IPS DF 19.7 (cell line): Measurements from ENCODE around the gene GSPT1.
"Not testable (repeated sequence)": the region's sequence is repeated elsewhere in the genome, so short reads cannot be mapped to it uniquely, and the experiment has no call there.

Source experiments
- DNase-seq: peaks from one replicate; pipeline ENCODE4 v3.0.0-alpha.2; 2013; ENCODE audit warnings: low read depth, low spot score

GSPT1 gene

GRCh38 chr16:11857161-11857560 lies 58.6 kb downstream of the GSPT1 start:
- no peak for DNase-seq

- DNase-seq, result no peak
These were observed 63.5 kb downstream of the GSPT1 start for GRCh38 chr16:11852092-11852809.

- DNase-seq, result no peak
These were observed 64.3 kb downstream of the GSPT1 start, which contains the start of gene RSL1D1 for GRCh38 chr16:11851294-11852091. Gene RSL1D1 (minus strand): TSS chr16:11851542. CDS start chr16:11851512, 30 bp downstream.

GRCh38 chr16:11848842-11849241 lies 66.9 kb downstream of the GSPT1 start:
- no peak for DNase-seq

- DNase-seq, result no peak
These were observed 71.3 kb downstream of the GSPT1 start for GRCh38 chr16:11844499-11844898.

- no peak for DNase-seq
These were observed 71.9 kb downstream of the GSPT1 start for GRCh38 chr16:11843861-11844260.

- no peak for DNase-seq
These were observed 72.5 kb downstream of the GSPT1 start for GRCh38 chr16:11843206-11843605.

- DNase-seq, result no peak
These were observed 74.7 kb downstream of the GSPT1 start for GRCh38 chr16:11841026-11841425.

GRCh38 chr16:11836650-11837244 lies 79.0 kb downstream of the GSPT1 start:
- DNase-seq, result peak; percentile 30

GRCh38 chr16:11835891-11836649 lies 79.7 kb downstream of the GSPT1 start:
- DNase-seq, result no peak

- no peak for DNase-seq
These were observed 80.4 kb downstream of the GSPT1 start for GRCh38 chr16:11835309-11835708.

- no peak for DNase-seq
These were observed 81.6 kb downstream of the GSPT1 start for GRCh38 chr16:11833951-11834695.

GRCh38 chr16:11828696-11829095 lies 87.1 kb downstream of the GSPT1 start:
- no peak for DNase-seq

GRCh38 chr16:11825520-11826165 lies 90.1 kb downstream of the GSPT1 start:
- not testable (repeated sequence) for DNase-seq

GRCh38 chr16:11824362-11824761 lies 91.4 kb downstream of the GSPT1 start:
- DNase-seq, result no peak

GRCh38 chr16:11823645-11824044 lies 92.1 kb downstream of the GSPT1 start:
- not testable (repeated sequence) for DNase-seq

- no peak for DNase-seq
These were observed 96.0 kb downstream of the GSPT1 start for GRCh38 chr16:11819798-11820197.

- not testable (repeated sequence) for DNase-seq
These were observed 96.8 kb downstream of the GSPT1 start for GRCh38 chr16:11818970-11819369.
